HFF-Myc (cell line): ENCODE data around the gene SLC35F4.

Source experiments
- DNase-seq: peaks from one replicate; pipeline ENCODE4 v3.0.0-alpha.2; 2011; ENCODE audit warnings: low read depth; ENCODE audit errors: extremely low read depth
- H3K4me3 ChIP-seq: replicated peaks from 2 replicates; pipeline ENCODE4 v1.5.1; 2011; ENCODE audit warnings: low read depth, mild to moderate bottlenecking, control low read depth, low read length
- TF ChIP-seq, protein P1 (sequence below): IDR thresholded peaks from 2 replicates; pipeline ENCODE4 v1.5.1; 2012; ENCODE audit warnings: mild to moderate bottlenecking, low read depth, low read length, control low read depth; ENCODE audit errors: missing control alignments

The SLC35F4 gene

DNA sequence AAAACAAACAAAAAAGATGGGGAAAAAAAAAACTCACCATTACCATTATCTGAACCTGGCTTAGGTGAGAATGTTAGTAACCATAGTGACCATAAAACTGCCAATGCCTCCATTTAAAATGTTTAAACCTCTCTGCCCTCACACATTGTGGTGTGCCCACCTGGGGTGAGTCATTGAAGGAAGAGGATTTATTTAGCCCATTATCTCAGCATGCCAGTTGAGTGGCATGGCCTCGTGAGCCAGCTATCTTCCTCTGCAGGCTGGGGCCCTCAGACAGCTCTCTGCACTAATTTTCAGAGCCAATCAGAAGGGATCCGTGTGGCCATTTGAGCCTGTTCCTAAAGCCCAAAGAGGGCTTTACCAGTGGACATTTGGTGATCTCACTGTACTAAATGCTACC, 290.4 kb downstream of the SLC35F4 start:
- H3K4me3 ChIP-seq: no peak overlapping the region
- DNase-seq: no peak
- TF ChIP-seq, protein P1, sequence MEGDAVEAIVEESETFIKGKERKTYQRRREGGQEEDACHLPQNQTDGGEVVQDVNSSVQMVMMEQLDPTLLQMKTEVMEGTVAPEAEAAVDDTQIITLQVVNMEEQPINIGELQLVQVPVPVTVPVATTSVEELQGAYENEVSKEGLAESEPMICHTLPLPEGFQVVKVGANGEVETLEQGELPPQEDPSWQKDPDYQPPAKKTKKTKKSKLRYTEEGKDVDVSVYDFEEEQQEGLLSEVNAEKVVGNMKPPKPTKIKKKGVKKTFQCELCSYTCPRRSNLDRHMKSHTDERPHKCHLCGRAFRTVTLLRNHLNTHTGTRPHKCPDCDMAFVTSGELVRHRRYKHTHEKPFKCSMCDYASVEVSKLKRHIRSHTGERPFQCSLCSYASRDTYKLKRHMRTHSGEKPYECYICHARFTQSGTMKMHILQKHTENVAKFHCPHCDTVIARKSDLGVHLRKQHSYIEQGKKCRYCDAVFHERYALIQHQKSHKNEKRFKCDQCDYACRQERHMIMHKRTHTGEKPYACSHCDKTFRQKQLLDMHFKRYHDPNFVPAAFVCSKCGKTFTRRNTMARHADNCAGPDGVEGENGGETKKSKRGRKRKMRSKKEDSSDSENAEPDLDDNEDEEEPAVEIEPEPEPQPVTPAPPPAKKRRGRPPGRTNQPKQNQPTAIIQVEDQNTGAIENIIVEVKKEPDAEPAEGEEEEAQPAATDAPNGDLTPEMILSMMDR: no peak

DNA sequence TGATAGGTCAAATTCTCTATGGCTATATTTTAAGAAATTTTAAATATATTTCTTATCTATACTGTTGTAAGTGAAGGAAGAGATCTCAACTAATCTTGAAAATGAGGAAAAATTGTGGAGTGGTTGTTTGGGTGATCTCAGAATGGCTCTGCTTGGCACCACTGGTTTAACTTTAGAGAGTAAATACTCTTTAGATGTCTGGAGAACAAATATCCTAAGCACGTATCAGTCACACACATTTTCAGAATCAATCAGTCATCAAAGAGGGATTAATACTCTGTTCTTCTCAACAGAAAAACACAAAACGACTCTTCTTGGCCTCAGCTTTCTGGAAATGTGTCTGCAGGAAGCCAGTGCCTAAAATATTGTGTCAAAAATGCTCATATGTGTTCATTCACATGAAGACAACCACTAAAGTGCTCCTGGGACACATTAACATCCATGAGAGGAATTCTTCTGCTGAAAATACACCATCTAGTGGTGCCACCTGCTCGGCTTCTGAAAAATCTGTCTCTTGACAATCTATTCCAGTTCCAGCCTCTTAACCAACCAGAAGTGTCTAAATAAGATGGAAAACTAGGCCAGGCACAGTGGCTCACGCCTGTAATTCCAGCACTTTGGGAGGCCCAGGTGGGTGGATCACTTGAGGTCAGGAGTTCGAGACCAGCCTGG, 291.1 kb downstream of the SLC35F4 start:
- no peak overlapping the region for H3K4me3 ChIP-seq
- TF ChIP-seq, protein P1: no peak
- no peak for DNase-seq

- no peak overlapping the region for H3K4me3 ChIP-seq
- DNase-seq: no peak
- TF ChIP-seq, protein P1: no peak
Measured at GRCh38 chr14:57573173-57573572, 292.7 kb downstream of the SLC35F4 start.

DNA sequence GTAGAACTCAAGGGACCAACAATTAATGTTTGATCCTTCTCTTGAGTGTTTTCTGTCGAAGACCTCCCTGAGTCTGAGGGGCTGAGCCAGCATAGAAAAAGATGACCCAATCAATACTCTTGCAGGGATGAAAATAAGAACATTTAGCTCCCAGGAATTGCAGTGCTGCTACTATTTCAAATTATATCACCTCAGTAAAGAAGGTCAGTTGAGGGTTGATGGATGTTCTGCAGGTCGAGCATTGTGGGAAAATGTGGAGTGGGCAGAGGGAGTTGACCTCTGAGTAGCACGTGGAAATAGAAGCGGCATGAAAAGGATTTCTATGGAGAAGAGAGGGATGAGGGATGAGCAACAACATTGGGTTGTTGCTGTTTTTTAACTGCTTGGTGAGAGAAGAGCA, 297.3 kb downstream of the SLC35F4 start:
- H3K4me3 ChIP-seq: no peak overlapping the region
- TF ChIP-seq, protein P1: no peak
- DNase-seq: no peak

- TF ChIP-seq, protein P1: no peak
- no peak for DNase-seq
- H3K4me3 ChIP-seq: no peak overlapping the region
Measured at GRCh38 chr14:57567220-57567619, 298.7 kb downstream of the SLC35F4 start.

GRCh38 chr14:57560681-57561080, 305.2 kb downstream of the SLC35F4 start:
- DNase-seq: no peak
- H3K4me3 ChIP-seq: no peak overlapping the region
- TF ChIP-seq, protein P1: no peak

GRCh38 chr14:57559576-57559975, 306.3 kb downstream of the SLC35F4 start:
- DNase-seq: no peak
- H3K4me3 ChIP-seq: no peak overlapping the region
- TF ChIP-seq, protein P1: no peak
